Caco-2 (cell line): ENCODE data around the gene GATAD2B. TPM values are rescaled to one million over a fixed set of nuclear protein-coding genes. Genes with fewer than 3 reads are reported as not detected.

Experiments used
- BruUV-seq: library from RNA; stranded (reverse); fragments of 400-500 nt; replicated peaks from 2 replicates; lab custom pipeline; 2021; lab: Mats Ljungman, UMichigan
- CTCF ChIA-PET: fragments of 300-600 bp; sonication (Branson Sonifier 250); formaldehyde crosslinking; loops from one replicate; lab custom pipeline; 2022; ENCODE audit warnings: antibody characterized with exemption; lab: Charles Lee
- POLR2A ChIA-PET: fragments of 300-600 bp; sonication (Branson Sonifier 250); formaldehyde crosslinking; loops from one replicate; lab custom pipeline; 2022; ENCODE audit warnings: antibody characterized with exemption; lab: Charles Lee
- DNase-seq, 2 experiments: peaks; one replicate each; pipeline versions ENCODE4 v3.0.0 to v3.0.0-alpha.2; 2020 to 2022
- H3K27me3 ChIP-seq: replicated peaks from 2 replicates; pipeline ENCODE4 v1.6.0; 2011; ENCODE audit warnings: low read length; ENCODE audit not compliant: control insufficient read depth, insufficient read depth
- H3K36me3 ChIP-seq: 2 replicates; pipeline ENCODE4 v1.5.1; 2011; ENCODE audit warnings: low read length; ENCODE audit not compliant: control insufficient read depth, insufficient read depth
- H3K4me1 ChIP-seq: fragments of 250-450 bp; sonication (Bioruptor Pico); 2 replicates; pipeline ENCODE4 v1.5.1; 2020; ENCODE audit warnings: mild to moderate bottlenecking
- H3K4me3 ChIP-seq: 2 replicates; pipeline ENCODE4 v1.5.1; 2011; ENCODE audit warnings: low read depth, mild to moderate bottlenecking, control low read depth, low read length
- H3K9me3 ChIP-seq: fragments of 250-450 bp; sonication (Bioruptor Pico); 2 replicates; pipeline ENCODE4 v1.5.1; 2020; ENCODE audit warnings: mild to moderate bottlenecking, moderate library complexity
- H3K27ac Mint-ChIP-seq: one replicate; pipeline ENCODE4 v1.8.0; 2022; ENCODE audit warnings: mixed read lengths; ENCODE audit not compliant: unreplicated experiment
- H3K27me3 Mint-ChIP-seq: one replicate; pipeline ENCODE4 v1.8.0; 2022; ENCODE audit warnings: mixed read lengths; ENCODE audit not compliant: insufficient read depth, unreplicated experiment
- H3K36me3 Mint-ChIP-seq: one replicate; pipeline ENCODE4 v1.8.0; 2022; ENCODE audit warnings: mild to moderate bottlenecking, mixed read lengths; ENCODE audit not compliant: insufficient read depth, unreplicated experiment
- H3K4me1 Mint-ChIP-seq: one replicate; pipeline ENCODE4 v1.8.0; 2022; ENCODE audit warnings: low read depth, mixed read lengths; ENCODE audit not compliant: unreplicated experiment
- H3K4me3 Mint-ChIP-seq: one replicate; pipeline ENCODE4 v1.8.0; 2022; ENCODE audit warnings: mild to moderate bottlenecking, moderate library complexity, mixed read lengths; ENCODE audit not compliant: unreplicated experiment
- H3K9me3 Mint-ChIP-seq: one replicate; pipeline ENCODE4 v1.8.0; 2022; ENCODE audit warnings: mixed read lengths; ENCODE audit not compliant: unreplicated experiment
- CTCF ChIP-seq, 2 experiments: fragments of 200-600 bp in 1 of 2; IDR thresholded peaks; 1 replicate in 1 of 2; 2 replicates in 1 of 2; pipeline versions ENCODE4 v1.5.1 to v1.8.0; 2011 to 2022; ENCODE audit warnings: antibody characterized with exemption in 1 of 2, control low read depth in 1 of 2, inconsistent platforms in 1 of 2, low read depth in 1 of 2, low read length in 1 of 2, mild to moderate bottlenecking in 1 of 2, moderate library complexity in 1 of 2; ENCODE audit not compliant: insufficient read depth in 1 of 2, severe bottlenecking in 1 of 2, unreplicated experiment in 1 of 2
- intact Hi-C: fragments of 100-400 bp; cut with micrococcal nuclease; formaldehyde crosslinking; loops from one replicate; pipeline ENCODE4 v1.10.0; 2022; ENCODE audit not compliant: unreplicated experiment
- total RNA-seq: library from RNA; stranded (reverse); gene quantifications from 2 replicates; pipeline ENCODE4 v1.2.3, GENCODE V29; 2022

Gene GATAD2B
- total RNA-seq, 1 experiment from 2014 or later = 38.0 TPM

DNA sequence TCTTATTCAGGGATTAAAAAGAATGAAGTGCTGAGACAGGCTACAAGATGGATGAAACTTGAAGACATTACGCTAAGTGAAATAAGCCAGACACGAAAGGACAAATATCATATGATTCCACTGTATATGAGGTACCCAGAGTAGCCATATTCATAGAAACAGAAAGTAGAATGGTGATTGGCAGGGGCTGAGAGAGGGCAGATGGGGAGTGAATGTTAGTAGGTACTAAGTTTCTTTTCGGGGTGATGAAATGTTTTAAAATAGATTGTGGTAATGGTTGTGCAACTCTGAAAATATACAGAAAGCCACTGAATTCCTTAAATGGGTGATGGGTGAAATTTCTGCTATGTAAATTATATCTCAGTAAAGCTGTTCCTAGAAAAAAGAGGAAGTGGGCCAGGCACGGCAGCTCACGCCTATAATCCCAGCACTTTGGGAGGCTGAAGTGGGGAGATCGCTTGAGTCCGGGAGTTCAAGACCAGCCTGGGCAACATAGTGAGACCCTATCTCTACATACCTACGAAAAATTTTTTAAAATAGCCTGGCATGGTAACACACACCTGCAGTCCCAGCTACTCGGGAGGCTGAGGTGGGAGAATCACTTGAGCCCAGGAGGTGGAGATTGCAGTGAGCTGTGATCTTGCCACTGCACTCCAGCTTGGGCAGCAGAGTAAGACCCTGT, 131.7 kb downstream of the GATAD2B start:
- no peak overlapping the region for H3K4me3 ChIP-seq
- DNase-seq = no peak
- no peak for TF ChIP-seq CTCF (IDR thresholded peaks at IDR 0.05; ENCODE audit: insufficient read depth in 1 of 2, low read depth in 1 of 2, low read length in 1 of 2, severe bottlenecking in 1 of 2, unreplicated experiment in 1 of 2)
- intact Hi-C loops = no loop called here
- BruUV-seq = no TSS peak
- no peaks in the 10 kb centered on the region for H3K9me3 ChIP-seq
- H3K27ac Mint-ChIP-seq = no peak overlapping the region
- peaks cover 5% of the 10 kb centered on the region for H3K4me1 Mint-ChIP-seq
- no peaks in the 10 kb centered on the region for H3K4me1 ChIP-seq
- no peaks in the 10 kb centered on the region for H3K27me3 ChIP-seq
- H3K27me3 Mint-ChIP-seq = peaks cover 2% of the 10 kb centered on the region
- no peak overlapping the region for H3K4me3 Mint-ChIP-seq
- CTCF ChIA-PET = no interaction called here
- H3K9me3 Mint-ChIP-seq = no peaks in the 10 kb centered on the region
- POLR2A ChIA-PET = no interaction called here
- no peaks in the 10 kb centered on the region for H3K36me3 ChIP-seq
- no peaks in the 10 kb centered on the region for H3K36me3 Mint-ChIP-seq

DNA sequence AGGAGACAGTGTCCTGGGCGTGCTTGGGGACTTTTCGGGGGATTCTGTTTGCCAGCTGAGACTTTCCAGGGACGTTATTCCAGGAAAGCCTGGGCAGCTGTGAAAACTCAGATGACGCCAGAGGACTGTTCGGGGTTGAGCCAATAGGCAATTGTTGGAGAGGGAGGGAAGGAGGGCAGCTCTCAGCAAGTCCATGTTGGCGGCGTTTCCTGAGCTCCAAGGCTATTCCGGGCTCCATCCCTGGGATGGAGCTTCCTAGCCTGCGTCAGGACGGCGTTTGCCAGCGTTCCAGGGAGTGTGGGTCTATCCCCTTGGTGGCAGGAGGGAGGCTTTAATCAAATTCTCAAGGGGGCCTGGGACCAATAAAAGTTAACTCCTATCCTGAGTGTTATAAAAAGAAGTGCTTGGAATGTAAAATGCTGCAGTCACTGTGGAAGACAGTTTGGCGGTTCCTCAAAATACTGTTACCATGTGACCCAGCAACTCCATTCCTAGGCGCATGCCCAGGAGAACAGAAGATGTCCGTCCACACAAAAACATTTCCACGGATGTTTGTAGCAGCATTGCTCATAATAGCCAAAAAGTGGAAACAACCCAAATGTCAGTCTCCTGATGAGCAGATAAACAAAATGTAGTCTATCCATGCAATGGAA, 132.3 kb downstream of the GATAD2B start:
- Histone ChIP-seq H3K4me1 (no peaks in the 10 kb centered on the region; the same call in 1 of the 2 replicates), H3K4me3 (no peak overlapping the region), H3K9me3 (no peaks in the 10 kb centered on the region), H3K36me3 (no peaks in the 10 kb centered on the region), H3K27me3 (no peaks in the 10 kb centered on the region)
- intact Hi-C loops = no loop called here
- no peaks in the 10 kb centered on the region for H3K36me3 Mint-ChIP-seq
- no peak for TF ChIP-seq CTCF (IDR thresholded peaks at IDR 0.05; ENCODE audit: insufficient read depth in 1 of 2, low read depth in 1 of 2, low read length in 1 of 2, severe bottlenecking in 1 of 2, unreplicated experiment in 1 of 2)
- no peak overlapping the region for H3K27ac Mint-ChIP-seq
- H3K27me3 Mint-ChIP-seq = peaks cover 2% of the 10 kb centered on the region
- CTCF ChIA-PET = no interaction called here
- peaks cover 6% of the 10 kb centered on the region for H3K4me1 Mint-ChIP-seq
- no peak for DNase-seq
- no peak overlapping the region for H3K4me3 Mint-ChIP-seq
- H3K9me3 Mint-ChIP-seq = no peaks in the 10 kb centered on the region
- no TSS peak for BruUV-seq
- POLR2A ChIA-PET = no interaction called here

- Mint-ChIP-seq H3K27me3 (peaks cover 2% of the 10 kb centered on the region), H3K36me3 (no peaks in the 10 kb centered on the region), H3K9me3 (no peaks in the 10 kb centered on the region), H3K4me3 (no peak overlapping the region), H3K27ac (no peak overlapping the region), H3K4me1 (peaks cover 11% of the 10 kb centered on the region)
- no peak for TF ChIP-seq CTCF (IDR thresholded peaks at IDR 0.05; ENCODE audit: insufficient read depth in 1 of 2, low read depth in 1 of 2, low read length in 1 of 2, severe bottlenecking in 1 of 2, unreplicated experiment in 1 of 2)
- ChIA-PET POLR2A (no interaction called here), CTCF (no interaction called here)
- DNase-seq = no peak
- H3K4me1 ChIP-seq = no peaks in the 10 kb centered on the region; the same call in 1 of the 2 replicates
- BruUV-seq = no TSS peak
- no peak overlapping the region for H3K4me3 ChIP-seq
- intact Hi-C loops = no loop called here
- no peaks in the 10 kb centered on the region for H3K27me3 ChIP-seq
- H3K36me3 ChIP-seq = no peaks in the 10 kb centered on the region
- H3K9me3 ChIP-seq = no peaks in the 10 kb centered on the region
These were observed 133.2 kb downstream of the GATAD2B start for GRCh38 chr1:153789478-153790034.
